Neural crest cell (in vitro differentiated cells): ENCODE measurements around the gene MRPL43. TPM values are rescaled to one million over a fixed set of nuclear protein-coding genes. Genes with fewer than 3 reads are reported as not detected.

ENCODE experiments used
- DNase-seq: peaks from one replicate; pipeline ENCODE4 v3.0.0; 2021; ENCODE audit warnings: low read depth, mixed read lengths, low spot score
- H3K27ac Mint-ChIP-seq: one replicate; pipeline ENCODE4 v1.8.0; 2021; ENCODE audit warnings: mild to moderate bottlenecking, mixed read lengths; ENCODE audit not compliant: unreplicated experiment
- H3K27me3 Mint-ChIP-seq: 2 replicates; pipeline ENCODE4 v1.8.0; 2021; ENCODE audit warnings: low read depth, mild to moderate bottlenecking, mixed read lengths
- H3K36me3 Mint-ChIP-seq: 2 replicates; pipeline ENCODE4 v1.8.0; 2021; ENCODE audit warnings: low read depth, mild to moderate bottlenecking, mixed read lengths
- H3K4me1 Mint-ChIP-seq: 2 replicates; pipeline ENCODE4 v1.8.0; 2021; ENCODE audit warnings: mixed read lengths
- H3K4me3 Mint-ChIP-seq: one replicate; pipeline ENCODE4 v1.8.0; 2021; ENCODE audit warnings: mild to moderate bottlenecking, mixed read lengths
- H3K9me3 Mint-ChIP-seq: 2 replicates; pipeline ENCODE4 v1.8.0; 2021; ENCODE audit warnings: mixed read lengths
- total RNA-seq: library from RNA; stranded (reverse); gene quantifications from 2 replicates; pipeline ENCODE4 v1.2.1, GENCODE V29; 2021
- TF ChIP-seq, protein P1 (sequence below): fragments of 200-600 bp; sonication (generic); conservative IDR thresholded peaks from 2 replicates; pipeline ENCODE4 v1.5.0; 2021; ENCODE audit warnings: antibody characterized with exemption, mild to moderate bottlenecking

MRPL43 gene
- total RNA-seq, 1 donor from 2014 or later = 64.0 TPM

DNA sequence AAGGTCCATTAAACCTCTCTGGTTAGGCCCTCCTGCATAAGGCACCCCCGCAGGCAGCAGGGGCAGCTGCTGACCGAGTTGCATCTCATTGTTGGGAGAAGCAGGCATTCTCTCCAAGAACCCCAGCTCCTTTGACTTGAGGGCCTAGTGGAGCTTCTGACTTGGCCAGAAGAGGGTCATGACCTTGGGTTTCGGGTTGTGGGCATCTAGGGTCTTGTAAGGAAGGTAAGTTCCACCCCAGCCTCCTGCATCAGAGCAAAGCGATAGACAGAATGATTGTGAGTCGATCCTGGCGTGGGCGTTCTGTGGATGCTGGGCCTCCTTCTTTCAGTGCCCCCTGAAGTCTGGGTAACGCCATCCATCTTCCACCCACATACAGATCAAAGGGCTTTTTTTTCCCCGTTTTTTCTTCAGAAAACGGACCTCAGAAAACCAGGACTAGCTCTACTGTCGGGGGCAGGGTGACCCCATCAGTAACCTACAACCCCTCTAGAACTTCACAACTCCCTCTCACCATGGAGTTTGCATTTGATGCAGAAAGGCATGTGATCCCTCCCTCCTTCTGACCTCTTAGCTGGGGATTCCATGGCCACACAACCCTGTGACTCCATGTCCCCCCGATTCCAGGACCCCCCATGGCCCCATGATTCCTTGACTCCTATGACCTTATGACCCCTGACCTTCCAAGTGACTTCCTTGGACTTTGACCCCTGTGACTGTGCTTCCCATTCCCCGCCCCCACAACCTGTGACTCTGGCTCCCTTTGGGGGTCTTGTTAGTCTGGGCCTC is 15.0 kb downstream of the MRPL43 start:
- TF ChIP-seq, protein P1, sequence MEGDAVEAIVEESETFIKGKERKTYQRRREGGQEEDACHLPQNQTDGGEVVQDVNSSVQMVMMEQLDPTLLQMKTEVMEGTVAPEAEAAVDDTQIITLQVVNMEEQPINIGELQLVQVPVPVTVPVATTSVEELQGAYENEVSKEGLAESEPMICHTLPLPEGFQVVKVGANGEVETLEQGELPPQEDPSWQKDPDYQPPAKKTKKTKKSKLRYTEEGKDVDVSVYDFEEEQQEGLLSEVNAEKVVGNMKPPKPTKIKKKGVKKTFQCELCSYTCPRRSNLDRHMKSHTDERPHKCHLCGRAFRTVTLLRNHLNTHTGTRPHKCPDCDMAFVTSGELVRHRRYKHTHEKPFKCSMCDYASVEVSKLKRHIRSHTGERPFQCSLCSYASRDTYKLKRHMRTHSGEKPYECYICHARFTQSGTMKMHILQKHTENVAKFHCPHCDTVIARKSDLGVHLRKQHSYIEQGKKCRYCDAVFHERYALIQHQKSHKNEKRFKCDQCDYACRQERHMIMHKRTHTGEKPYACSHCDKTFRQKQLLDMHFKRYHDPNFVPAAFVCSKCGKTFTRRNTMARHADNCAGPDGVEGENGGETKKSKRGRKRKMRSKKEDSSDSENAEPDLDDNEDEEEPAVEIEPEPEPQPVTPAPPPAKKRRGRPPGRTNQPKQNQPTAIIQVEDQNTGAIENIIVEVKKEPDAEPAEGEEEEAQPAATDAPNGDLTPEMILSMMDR = no peak
- Mint-ChIP-seq H3K4me3 (peak overlapping the region; percentile 59), H3K27ac (no peak overlapping the region)

DNA sequence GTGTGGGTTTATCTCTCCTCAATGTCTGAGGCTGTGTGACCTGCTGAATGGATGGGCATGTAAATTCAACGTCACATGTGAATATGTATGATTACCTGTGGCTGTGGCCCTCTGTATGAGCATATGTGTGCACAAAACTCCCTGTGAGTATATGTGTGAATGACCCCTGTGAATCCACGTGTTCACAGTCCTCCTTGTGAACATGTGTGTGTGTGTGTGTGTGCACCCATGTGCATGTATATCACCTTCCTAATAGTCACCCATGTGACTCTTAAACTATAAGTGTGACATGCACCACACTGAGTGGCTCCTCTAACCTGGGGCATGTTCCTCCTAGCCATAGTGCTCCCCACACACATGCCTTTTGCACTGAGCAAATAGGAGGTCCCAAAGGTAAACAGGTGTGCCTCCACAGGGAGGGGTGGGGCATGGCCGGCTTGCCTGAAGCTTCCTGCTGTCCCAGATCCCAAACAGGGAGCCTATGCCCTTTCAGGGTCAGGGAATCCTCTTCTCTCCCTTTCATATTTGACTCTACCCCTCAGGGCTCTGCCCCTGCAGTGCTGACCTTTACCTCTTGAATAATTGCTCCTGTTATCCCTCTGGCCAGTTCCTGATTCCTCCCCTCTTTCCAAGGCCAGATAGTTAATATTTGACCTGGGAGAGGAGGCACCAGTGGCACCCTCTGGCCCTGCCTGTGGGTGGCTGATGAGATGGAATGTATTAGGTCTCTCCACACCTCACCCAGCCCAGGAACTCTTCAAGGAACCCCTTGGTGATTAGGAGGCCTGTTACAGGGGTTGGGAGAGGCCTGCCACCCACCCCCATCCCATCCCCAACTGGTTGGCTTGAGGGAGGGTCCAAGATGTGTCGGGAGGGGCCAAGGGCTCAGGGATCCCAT is 16.1 kb downstream of the MRPL43 start:
- Mint-ChIP-seq H3K27ac (no peak overlapping the region), H3K9me3 (no peaks in the 10 kb centered on the region), H3K27me3 (peaks cover 6% of the 10 kb centered on the region), H3K36me3 (no peaks in the 10 kb centered on the region), H3K4me1 (peaks cover 41% of the 10 kb centered on the region), H3K4me3 (peak overlapping the region; percentile 85)
- TF ChIP-seq, protein P1 = no peak
- no peak for DNase-seq

More for the DNA sequence above, 15.0 kb downstream of the MRPL43 start:
- no peak for DNase-seq
- no peaks in the 10 kb centered on the region for H3K36me3 Mint-ChIP-seq
- H3K4me1 Mint-ChIP-seq = peaks cover 41% of the 10 kb centered on the region
- H3K9me3 Mint-ChIP-seq = no peaks in the 10 kb centered on the region
- peaks cover 6% of the 10 kb centered on the region for H3K27me3 Mint-ChIP-seq

DNA sequence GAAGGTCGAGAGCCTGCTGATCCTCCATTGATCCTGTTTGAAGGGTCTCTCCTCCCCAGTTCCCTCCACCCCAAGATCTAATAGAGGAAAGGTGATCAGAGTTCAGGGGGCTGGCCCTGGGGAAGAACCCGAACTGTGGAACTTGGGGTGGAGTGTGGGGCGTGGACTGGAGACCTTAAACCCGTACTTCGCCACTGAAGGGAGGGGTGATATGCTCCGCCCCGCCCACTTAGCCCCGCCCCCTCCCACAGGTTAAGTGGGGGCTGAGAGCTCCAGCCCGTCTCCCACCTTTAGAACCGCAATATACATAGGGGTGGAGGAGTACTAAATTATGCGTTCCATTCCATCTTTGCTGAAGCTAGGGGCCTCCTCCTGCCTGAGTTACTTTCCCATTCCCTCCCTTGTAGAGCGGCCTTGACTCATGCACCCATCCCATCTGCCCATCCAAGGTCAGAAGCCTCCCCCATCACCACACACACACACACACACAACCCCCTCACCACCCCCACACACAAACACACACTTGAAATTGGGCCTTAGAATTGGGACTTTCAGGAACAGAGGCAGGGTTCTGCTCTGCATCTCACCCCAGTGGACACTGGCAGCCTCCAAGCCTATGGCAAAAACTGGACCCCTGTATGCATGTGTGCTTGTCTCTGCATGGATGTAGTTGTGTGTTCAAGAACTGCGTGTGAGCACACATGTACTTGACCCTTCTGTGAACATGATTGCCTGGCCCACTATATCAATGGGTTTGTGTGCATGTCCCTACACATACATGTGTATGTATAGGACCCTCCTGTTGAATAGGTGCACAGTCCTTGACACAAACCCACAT is 17.0 kb downstream of the MRPL43 start:
- TF ChIP-seq, protein P1 = no peak
- DNase-seq = no peak
- Mint-ChIP-seq H3K9me3 (no peaks in the 10 kb centered on the region), H3K4me1 (peaks cover 49% of the 10 kb centered on the region), H3K27ac (no peak overlapping the region), H3K4me3 (peak overlapping the region; percentile 85), H3K27me3 (peaks cover 6% of the 10 kb centered on the region), H3K36me3 (no peaks in the 10 kb centered on the region)

DNA sequence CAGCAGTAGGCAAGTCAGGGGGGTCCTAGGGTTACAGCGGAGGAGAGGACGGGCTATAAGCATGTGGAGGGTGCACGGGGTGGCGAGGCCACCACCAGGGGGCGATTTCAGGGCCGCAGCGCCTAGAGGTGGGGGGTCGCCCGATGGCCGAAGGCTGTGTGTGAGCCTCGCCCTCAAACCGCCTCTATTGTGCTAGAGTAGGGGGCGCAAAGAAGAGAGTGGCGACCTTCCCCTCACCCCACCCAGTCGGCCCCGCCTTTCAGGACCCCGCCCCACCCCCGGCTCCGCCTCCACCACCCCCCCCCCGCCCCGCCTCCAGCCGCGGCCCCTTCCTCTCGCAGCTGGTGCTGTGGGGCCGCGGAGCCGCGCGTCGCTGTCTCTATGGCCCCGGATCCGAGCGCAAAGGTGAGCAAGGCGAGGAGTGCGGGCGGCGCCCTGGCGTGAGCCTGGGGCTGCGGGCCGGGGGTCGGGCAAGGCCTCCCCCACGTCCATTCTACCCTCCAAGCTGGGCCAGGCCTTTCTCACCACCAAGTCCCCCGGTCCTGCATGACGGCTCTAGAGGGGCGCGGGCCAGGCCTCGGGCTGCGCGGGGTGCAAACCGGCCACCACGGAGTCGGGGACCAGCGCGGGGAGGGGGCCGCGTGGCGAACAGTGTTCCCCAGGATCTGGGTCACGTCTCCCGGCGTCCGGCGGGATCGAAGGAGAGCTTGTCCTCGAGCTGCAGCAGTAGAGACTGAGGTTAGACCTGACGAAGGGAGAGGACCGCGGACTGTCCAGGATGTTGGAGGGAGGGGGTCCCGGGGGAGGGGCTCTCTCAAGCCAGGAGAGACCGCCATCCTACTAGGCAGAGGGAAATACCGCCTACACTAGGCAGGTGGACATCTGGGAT is 17.9 kb downstream of the MRPL43 start, which contains the start of gene SEMA4G:
Gene SEMA4G (plus strand): TSS at position 318 of the 889 bp plus-strand sequence. CDS start 3,409 bp downstream, outside the sequence.
- H3K9me3 Mint-ChIP-seq = no peaks in the 10 kb centered on the region
- H3K4me1 Mint-ChIP-seq = peaks cover 52% of the 10 kb centered on the region
- TF ChIP-seq, protein P1 = peak; percentile 83
- H3K36me3 Mint-ChIP-seq = no peaks in the 10 kb centered on the region
- peak within 1 kb of the TSS; percentile 20 for H3K27ac Mint-ChIP-seq
- H3K4me3 Mint-ChIP-seq = peak within 1 kb of the TSS; percentile 85
- H3K27me3 Mint-ChIP-seq = peaks cover 6% of the 10 kb centered on the region
- DNase-seq = peak; percentile 73
